OCI-LY7 (cell line): ENCODE measurements around the gene AP3S2.

ENCODE experiments used
- EZH2phosphoT487 ChIP-seq: fragments of 200-600 bp; sonication (generic); IDR thresholded peaks from 2 replicates; pipeline ENCODE4 v1.6.1; 2018; ENCODE audit warnings: low read depth, borderline replicate concordance, mild to moderate bottlenecking, mixed run types, antibody characterized with exemption, low read length, moderate library complexity, mixed read lengths
- TF ChIP-seq, protein P1 (sequence below): fragments of 200-600 bp; sonication (generic); conservative IDR thresholded peaks from 2 replicates; pipeline ENCODE4 v1.5.1; 2014; ENCODE audit warnings: mild to moderate bottlenecking, antibody characterized with exemption, low read length, moderate library complexity, mixed read lengths

GRCh38 chr15:89905846-89906378 lies 12.1 kb upstream of the AP3S2 start:
- TF ChIP-seq, protein P1, sequence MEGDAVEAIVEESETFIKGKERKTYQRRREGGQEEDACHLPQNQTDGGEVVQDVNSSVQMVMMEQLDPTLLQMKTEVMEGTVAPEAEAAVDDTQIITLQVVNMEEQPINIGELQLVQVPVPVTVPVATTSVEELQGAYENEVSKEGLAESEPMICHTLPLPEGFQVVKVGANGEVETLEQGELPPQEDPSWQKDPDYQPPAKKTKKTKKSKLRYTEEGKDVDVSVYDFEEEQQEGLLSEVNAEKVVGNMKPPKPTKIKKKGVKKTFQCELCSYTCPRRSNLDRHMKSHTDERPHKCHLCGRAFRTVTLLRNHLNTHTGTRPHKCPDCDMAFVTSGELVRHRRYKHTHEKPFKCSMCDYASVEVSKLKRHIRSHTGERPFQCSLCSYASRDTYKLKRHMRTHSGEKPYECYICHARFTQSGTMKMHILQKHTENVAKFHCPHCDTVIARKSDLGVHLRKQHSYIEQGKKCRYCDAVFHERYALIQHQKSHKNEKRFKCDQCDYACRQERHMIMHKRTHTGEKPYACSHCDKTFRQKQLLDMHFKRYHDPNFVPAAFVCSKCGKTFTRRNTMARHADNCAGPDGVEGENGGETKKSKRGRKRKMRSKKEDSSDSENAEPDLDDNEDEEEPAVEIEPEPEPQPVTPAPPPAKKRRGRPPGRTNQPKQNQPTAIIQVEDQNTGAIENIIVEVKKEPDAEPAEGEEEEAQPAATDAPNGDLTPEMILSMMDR: no peak
- TF ChIP-seq EZH2phosphoT487: no peak
